Caco-2 (cell line): Measurements from ENCODE around the gene CTNND2. TPM values are rescaled to one million over a fixed set of nuclear protein-coding genes. Genes with fewer than 3 reads are reported as not detected.

Experiments used
- BruUV-seq: library from RNA; stranded (reverse); fragments of 400-500 nt; replicated peaks from 2 replicates; lab custom pipeline; 2021; lab: Mats Ljungman, UMichigan
- CTCF ChIA-PET: fragments of 300-600 bp; sonication (Branson Sonifier 250); formaldehyde crosslinking; loops from one replicate; lab custom pipeline; 2022; ENCODE audit warnings: antibody characterized with exemption; lab: Charles Lee
- POLR2A ChIA-PET: fragments of 300-600 bp; sonication (Branson Sonifier 250); formaldehyde crosslinking; loops from one replicate; lab custom pipeline; 2022; ENCODE audit warnings: antibody characterized with exemption; lab: Charles Lee
- DNase-seq, 2 experiments: peaks; one replicate each; pipeline versions ENCODE4 v3.0.0 to v3.0.0-alpha.2; 2020 to 2022
- H3K27me3 ChIP-seq: replicated peaks from 2 replicates; pipeline ENCODE4 v1.6.0; 2011; ENCODE audit warnings: low read length; ENCODE audit not compliant: control insufficient read depth, insufficient read depth
- H3K36me3 ChIP-seq: 2 replicates; pipeline ENCODE4 v1.5.1; 2011; ENCODE audit warnings: low read length; ENCODE audit not compliant: control insufficient read depth, insufficient read depth
- H3K4me1 ChIP-seq: fragments of 250-450 bp; sonication (Bioruptor Pico); 2 replicates; pipeline ENCODE4 v1.5.1; 2020; ENCODE audit warnings: mild to moderate bottlenecking
- H3K4me3 ChIP-seq: 2 replicates; pipeline ENCODE4 v1.5.1; 2011; ENCODE audit warnings: low read depth, mild to moderate bottlenecking, control low read depth, low read length
- H3K9me3 ChIP-seq: fragments of 250-450 bp; sonication (Bioruptor Pico); 2 replicates; pipeline ENCODE4 v1.5.1; 2020; ENCODE audit warnings: mild to moderate bottlenecking, moderate library complexity
- H3K27ac Mint-ChIP-seq: one replicate; pipeline ENCODE4 v1.8.0; 2022; ENCODE audit warnings: mixed read lengths; ENCODE audit not compliant: unreplicated experiment
- H3K27me3 Mint-ChIP-seq: one replicate; pipeline ENCODE4 v1.8.0; 2022; ENCODE audit warnings: mixed read lengths; ENCODE audit not compliant: insufficient read depth, unreplicated experiment
- H3K36me3 Mint-ChIP-seq: one replicate; pipeline ENCODE4 v1.8.0; 2022; ENCODE audit warnings: mild to moderate bottlenecking, mixed read lengths; ENCODE audit not compliant: insufficient read depth, unreplicated experiment
- H3K4me1 Mint-ChIP-seq: one replicate; pipeline ENCODE4 v1.8.0; 2022; ENCODE audit warnings: low read depth, mixed read lengths; ENCODE audit not compliant: unreplicated experiment
- H3K4me3 Mint-ChIP-seq: one replicate; pipeline ENCODE4 v1.8.0; 2022; ENCODE audit warnings: mild to moderate bottlenecking, moderate library complexity, mixed read lengths; ENCODE audit not compliant: unreplicated experiment
- H3K9me3 Mint-ChIP-seq: one replicate; pipeline ENCODE4 v1.8.0; 2022; ENCODE audit warnings: mixed read lengths; ENCODE audit not compliant: unreplicated experiment
- intact Hi-C: fragments of 100-400 bp; cut with micrococcal nuclease; formaldehyde crosslinking; loops from one replicate; pipeline ENCODE4 v1.10.0; 2022; ENCODE audit not compliant: unreplicated experiment
- total RNA-seq: library from RNA; stranded (reverse); gene quantifications from 2 replicates; pipeline ENCODE4 v1.2.3, GENCODE V29; 2022
- TF ChIP-seq, protein P1 (sequence below), 2 experiments: fragments of 200-600 bp in 1 of 2; IDR thresholded peaks; 1 replicate in 1 of 2; 2 replicates in 1 of 2; pipeline versions ENCODE4 v1.5.1 to v1.8.0; 2011 to 2022; ENCODE audit warnings: antibody characterized with exemption in 1 of 2, control low read depth in 1 of 2, inconsistent platforms in 1 of 2, low read depth in 1 of 2, low read length in 1 of 2, mild to moderate bottlenecking in 1 of 2, moderate library complexity in 1 of 2; ENCODE audit not compliant: insufficient read depth in 1 of 2, severe bottlenecking in 1 of 2, unreplicated experiment in 1 of 2

The CTNND2 gene
- total RNA-seq, 1 experiment from 2014 or later = 0.32 TPM

DNA sequence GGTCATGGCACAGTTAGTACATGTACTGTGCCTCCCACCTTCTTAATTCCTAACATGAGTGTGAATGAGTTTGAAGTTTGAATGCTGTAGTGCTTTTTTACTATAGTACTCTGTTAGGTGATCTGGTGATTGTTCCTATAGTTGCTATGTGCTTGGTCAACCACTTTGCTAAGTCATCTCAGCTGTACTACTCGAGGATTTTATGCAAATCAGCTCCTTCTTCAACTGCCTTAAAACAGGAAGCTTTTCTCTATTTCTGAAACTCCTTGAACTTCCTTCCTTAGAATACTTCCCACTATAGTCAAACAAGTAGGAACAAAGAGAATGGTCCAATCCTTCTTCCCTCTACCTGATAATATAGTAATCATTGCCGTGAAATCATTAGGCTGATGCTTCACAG lies 219.6 kb downstream of the CTNND2 start:
- no TSS peak for BruUV-seq
- H3K4me1 ChIP-seq = no peaks in the 10 kb centered on the region
- H3K4me3 ChIP-seq = no peak overlapping the region
- Mint-ChIP-seq H3K36me3 (no peaks in the 10 kb centered on the region), H3K9me3 (no peaks in the 10 kb centered on the region), H3K4me1 (no peaks in the 10 kb centered on the region), H3K4me3 (no peak overlapping the region), H3K27ac (no peak overlapping the region), H3K27me3 (no peaks in the 10 kb centered on the region)
- TF ChIP-seq, protein P1, sequence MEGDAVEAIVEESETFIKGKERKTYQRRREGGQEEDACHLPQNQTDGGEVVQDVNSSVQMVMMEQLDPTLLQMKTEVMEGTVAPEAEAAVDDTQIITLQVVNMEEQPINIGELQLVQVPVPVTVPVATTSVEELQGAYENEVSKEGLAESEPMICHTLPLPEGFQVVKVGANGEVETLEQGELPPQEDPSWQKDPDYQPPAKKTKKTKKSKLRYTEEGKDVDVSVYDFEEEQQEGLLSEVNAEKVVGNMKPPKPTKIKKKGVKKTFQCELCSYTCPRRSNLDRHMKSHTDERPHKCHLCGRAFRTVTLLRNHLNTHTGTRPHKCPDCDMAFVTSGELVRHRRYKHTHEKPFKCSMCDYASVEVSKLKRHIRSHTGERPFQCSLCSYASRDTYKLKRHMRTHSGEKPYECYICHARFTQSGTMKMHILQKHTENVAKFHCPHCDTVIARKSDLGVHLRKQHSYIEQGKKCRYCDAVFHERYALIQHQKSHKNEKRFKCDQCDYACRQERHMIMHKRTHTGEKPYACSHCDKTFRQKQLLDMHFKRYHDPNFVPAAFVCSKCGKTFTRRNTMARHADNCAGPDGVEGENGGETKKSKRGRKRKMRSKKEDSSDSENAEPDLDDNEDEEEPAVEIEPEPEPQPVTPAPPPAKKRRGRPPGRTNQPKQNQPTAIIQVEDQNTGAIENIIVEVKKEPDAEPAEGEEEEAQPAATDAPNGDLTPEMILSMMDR (IDR thresholded peaks at IDR 0.05; ENCODE audit: insufficient read depth in 1 of 2, low read depth in 1 of 2, low read length in 1 of 2, severe bottlenecking in 1 of 2, unreplicated experiment in 1 of 2) = no peak
- H3K27me3 ChIP-seq = no peaks in the 10 kb centered on the region
- no peaks in the 10 kb centered on the region for H3K36me3 ChIP-seq
- no peaks in the 10 kb centered on the region for H3K9me3 ChIP-seq
- DNase-seq = no peak
- intact Hi-C loops = no loop called here
- ChIA-PET POLR2A (no interaction called here), CTCF (no interaction called here)

DNA sequence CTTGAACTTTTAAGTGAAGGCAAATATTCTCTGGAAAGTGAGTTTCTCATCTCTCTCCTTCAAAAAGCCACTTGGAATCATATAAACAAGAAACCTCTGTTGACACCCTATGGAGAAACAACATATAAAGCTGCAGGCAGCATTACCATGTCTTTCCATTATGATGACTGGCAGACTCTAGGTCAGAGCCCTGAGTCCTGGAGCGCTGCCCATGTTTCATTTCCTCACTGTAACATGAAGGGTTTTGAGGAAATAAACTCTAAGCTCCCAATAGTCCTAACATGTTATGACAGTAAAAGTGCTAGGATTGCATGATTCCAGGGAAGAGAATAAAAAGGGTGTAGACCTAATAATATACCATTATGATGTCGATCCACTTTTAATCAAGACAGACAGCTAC lies 220.6 kb downstream of the CTNND2 start:
- Mint-ChIP-seq H3K36me3 (no peaks in the 10 kb centered on the region), H3K27ac (no peak overlapping the region), H3K4me1 (no peaks in the 10 kb centered on the region), H3K27me3 (no peaks in the 10 kb centered on the region), H3K9me3 (no peaks in the 10 kb centered on the region), H3K4me3 (no peak overlapping the region)
- no TSS peak for BruUV-seq
- intact Hi-C loops = no loop called here
- CTCF ChIA-PET = no interaction called here
- DNase-seq = no peak
- POLR2A ChIA-PET = no interaction called here
- Histone ChIP-seq H3K9me3 (no peaks in the 10 kb centered on the region), H3K27me3 (no peaks in the 10 kb centered on the region), H3K36me3 (no peaks in the 10 kb centered on the region), H3K4me3 (no peak overlapping the region), H3K4me1 (no peaks in the 10 kb centered on the region)
- TF ChIP-seq, protein P1 (IDR thresholded peaks at IDR 0.05; ENCODE audit: insufficient read depth in 1 of 2, low read depth in 1 of 2, low read length in 1 of 2, severe bottlenecking in 1 of 2, unreplicated experiment in 1 of 2) = no peak

DNA sequence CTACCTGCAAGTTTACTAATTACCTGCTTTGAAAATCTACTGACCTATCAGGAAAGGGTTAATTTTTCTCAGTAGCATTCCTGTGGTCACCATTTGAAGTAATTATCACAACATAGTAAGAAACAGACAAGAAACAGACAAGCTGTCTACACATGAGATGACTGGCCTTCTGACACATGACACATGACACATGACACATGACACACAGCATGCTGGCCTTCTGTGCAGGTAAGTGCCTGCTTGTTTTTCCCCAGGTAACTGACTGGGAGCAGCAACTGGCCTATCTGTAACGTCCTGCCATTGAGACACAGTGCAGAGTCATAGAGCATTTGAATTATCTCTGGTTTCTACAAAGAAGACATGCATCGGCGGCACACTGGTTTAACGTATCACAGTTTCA lies 222.4 kb downstream of the CTNND2 start:
- ChIA-PET CTCF (no interaction called here), POLR2A (no interaction called here)
- Mint-ChIP-seq H3K27ac (no peak overlapping the region), H3K4me1 (no peaks in the 10 kb centered on the region), H3K36me3 (no peaks in the 10 kb centered on the region), H3K9me3 (no peaks in the 10 kb centered on the region), H3K4me3 (no peak overlapping the region), H3K27me3 (no peaks in the 10 kb centered on the region)
- Histone ChIP-seq H3K4me1 (no peaks in the 10 kb centered on the region), H3K9me3 (no peaks in the 10 kb centered on the region), H3K27me3 (no peaks in the 10 kb centered on the region), H3K4me3 (no peak overlapping the region), H3K36me3 (no peaks in the 10 kb centered on the region)
- BruUV-seq = no TSS peak
- DNase-seq = no peak
- TF ChIP-seq, protein P1 (IDR thresholded peaks at IDR 0.05; ENCODE audit: insufficient read depth in 1 of 2, low read depth in 1 of 2, low read length in 1 of 2, severe bottlenecking in 1 of 2, unreplicated experiment in 1 of 2) = no peak
- intact Hi-C loops = no loop called here
